Esophagus muscularis mucosa (tissue), 4 donors: Measurements from ENCODE around the gene SNX14.

Experiments used
- EP300 ChIP-seq: sonication (generic); formaldehyde crosslinking; IDR thresholded peaks from one replicate; pipeline ENCODE4 v1.6.1; 2017; ENCODE audit warnings: antibody characterized with exemption
- POLR2A ChIP-seq: fragments of 450-650 bp; IDR thresholded peaks from one replicate; pipeline ENCODE4 v1.6.1; 2017; ENCODE audit warnings: antibody characterized with exemption, moderate library complexity, mild to moderate bottlenecking, low read depth
- POLR2AphosphoS5 ChIP-seq, 2 donors: sonication (generic); formaldehyde crosslinking; IDR thresholded peaks; one replicate each; pipeline ENCODE4 v1.6.1; 2017; ENCODE audit warnings: antibody characterized with exemption in 2 of 2
- TF ChIP-seq, protein P1 (sequence below), 3 experiments: fragments of 200-600 bp in 2 of 3; fragments of 450-650 bp in 1 of 3; sonication (generic) in 2 of 3; IDR thresholded peaks; one replicate each; pipeline ENCODE4 v1.5.1; 2017 to 2019; ENCODE audit warnings: antibody characterized with exemption in 3 of 3, mild to moderate bottlenecking in 2 of 3, moderate library complexity in 1 of 3

DNA sequence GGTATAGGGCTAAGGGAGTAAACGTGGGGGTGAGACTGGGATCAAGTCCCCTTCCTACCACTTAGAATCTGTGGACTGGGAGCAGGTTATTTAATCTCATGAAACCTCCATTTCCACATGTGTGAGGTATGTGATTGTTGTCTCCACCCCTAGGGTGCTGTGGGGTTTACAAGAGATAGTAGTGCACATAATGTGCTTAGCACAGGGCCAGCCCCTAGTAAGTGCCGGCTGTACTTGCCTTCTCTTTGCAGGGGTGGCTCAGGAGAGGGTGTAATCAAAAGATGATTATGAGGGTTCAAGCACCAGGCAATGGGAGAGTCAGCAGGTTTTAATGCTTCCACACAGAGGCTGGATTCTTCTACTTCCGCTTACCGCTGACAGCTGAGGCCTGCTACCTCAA lies 136.9 kb downstream of the SNX14 start:
- TF ChIP-seq, protein P1, sequence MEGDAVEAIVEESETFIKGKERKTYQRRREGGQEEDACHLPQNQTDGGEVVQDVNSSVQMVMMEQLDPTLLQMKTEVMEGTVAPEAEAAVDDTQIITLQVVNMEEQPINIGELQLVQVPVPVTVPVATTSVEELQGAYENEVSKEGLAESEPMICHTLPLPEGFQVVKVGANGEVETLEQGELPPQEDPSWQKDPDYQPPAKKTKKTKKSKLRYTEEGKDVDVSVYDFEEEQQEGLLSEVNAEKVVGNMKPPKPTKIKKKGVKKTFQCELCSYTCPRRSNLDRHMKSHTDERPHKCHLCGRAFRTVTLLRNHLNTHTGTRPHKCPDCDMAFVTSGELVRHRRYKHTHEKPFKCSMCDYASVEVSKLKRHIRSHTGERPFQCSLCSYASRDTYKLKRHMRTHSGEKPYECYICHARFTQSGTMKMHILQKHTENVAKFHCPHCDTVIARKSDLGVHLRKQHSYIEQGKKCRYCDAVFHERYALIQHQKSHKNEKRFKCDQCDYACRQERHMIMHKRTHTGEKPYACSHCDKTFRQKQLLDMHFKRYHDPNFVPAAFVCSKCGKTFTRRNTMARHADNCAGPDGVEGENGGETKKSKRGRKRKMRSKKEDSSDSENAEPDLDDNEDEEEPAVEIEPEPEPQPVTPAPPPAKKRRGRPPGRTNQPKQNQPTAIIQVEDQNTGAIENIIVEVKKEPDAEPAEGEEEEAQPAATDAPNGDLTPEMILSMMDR (IDR thresholded peaks at IDR 0.05): no peak
- TF ChIP-seq POLR2A: no peak
- TF ChIP-seq POLR2AphosphoS5 (IDR thresholded peaks at IDR 0.05): no peak
- no peak for TF ChIP-seq EP300
